Measurements from ENCODE around the gene SIRT2. TPM values are rescaled to one million over a fixed set of nuclear protein-coding genes. Genes with fewer than 3 reads are reported as not detected.

The SIRT2 gene
- total RNA-seq, 1 experiment from 2014 or later = 8.4 TPM

- no peaks in the 10 kb centered on the region for H3K27me3 ChIP-seq (ENCODE audit: insufficient read depth, low read length)
- H3K27me3 Mint-ChIP-seq (ENCODE audit: low read depth) = no peaks in the 10 kb centered on the region
- peaks cover 13% of the 10 kb centered on the region in 2 experiments for H3K4me1 Mint-ChIP-seq
- no peaks in the 10 kb centered on the region; a peak in 1 of 5 replicates for H3K9me3 Mint-ChIP-seq
- no peaks in the 10 kb centered on the region for H4K20me1 ChIP-seq (ENCODE audit: control insufficient read depth, insufficient read depth, insufficient read length)
- H3K36me3 Mint-ChIP-seq (ENCODE audit: insufficient read depth in 1 of 3, low read depth in 3 of 3) = peaks cover 33 to 62% (median 39%) of the 10 kb centered on the region in 3 experiments
- H3K79me1 ChIP-seq (ENCODE audit: insufficient read depth, low read depth, low read length, poor library complexity, severe bottlenecking) = no peaks in the 10 kb centered on the region
- no peak overlapping the region for H2AK5ac ChIP-seq (ENCODE audit: insufficient read length, low read length)
- H3K4me2 ChIP-seq (ENCODE audit: insufficient read depth, insufficient read length, low read length) = no peak overlapping the region
- H3K23ac ChIP-seq (ENCODE audit: insufficient read length, low read depth, low read length) = no peak overlapping the region
- H2BK15ac ChIP-seq (ENCODE audit: low read depth, low read length) = no peak overlapping the region
- H3K4me3 Mint-ChIP-seq = no peak overlapping the region
- no peak overlapping the region for H4K8ac ChIP-seq (replicated peaks; ENCODE audit: insufficient read length, low read depth, low read length)
- H3K18ac ChIP-seq (ENCODE audit: insufficient read length, low read depth, low read length) = no peak overlapping the region
- peak overlapping the region in 2 of 3 experiments; percentile 31 to 90; a peak in 2 of 7 replicates for H3K27ac Mint-ChIP-seq
- H4K5ac ChIP-seq (ENCODE audit: insufficient read length, low read depth, low read length) = no peak overlapping the region
- peaks cover 8% of the 10 kb centered on the region for H3K23me2 ChIP-seq (ENCODE audit: insufficient read length, low read depth, low read length, poor library complexity, severe bottlenecking)
- no peak for TF ChIP-seq CTCF (conservative IDR thresholded peaks at IDR 0.05)
- no peak overlapping the region for H2BK120ac ChIP-seq (ENCODE audit: low read depth, low read length, poor library complexity, severe bottlenecking)
- H3K79me2 ChIP-seq (ENCODE audit: insufficient read depth, low read length) = 0 out of 2 replicates have a peak, but pooled peaks cover 2% of the 10 kb centered on the region
- no peak overlapping the region for H3T11ph ChIP-seq (ENCODE audit: low read length)
- no peak overlapping the region for H2BK20ac ChIP-seq (ENCODE audit: low read depth, low read length, poor library complexity, severe bottlenecking)
- no peak overlapping the region for H2BK5ac ChIP-seq (ENCODE audit: insufficient read length, low read length)
- no peak overlapping the region for H3K56ac ChIP-seq (ENCODE audit: insufficient read length, low read depth, low read length)
- no peaks in the 10 kb centered on the region for H3K9me3 ChIP-seq (ENCODE audit: control insufficient read depth, low read depth, low read length)
- H3K9ac ChIP-seq (ENCODE audit: extremely low read depth, insufficient read length, low read length) = no peak overlapping the region
- no peak overlapping the region for H3K14ac ChIP-seq (ENCODE audit: insufficient read depth, low read length)
- peaks cover 2% of the 10 kb centered on the region; the same call in 1 of the 2 replicates for H3K4me1 ChIP-seq (ENCODE audit: insufficient read depth, low read length)
- DNase-seq = no peak
- H2AFZ ChIP-seq (ENCODE audit: low read length) = no peak overlapping the region
- no peak overlapping the region for H3K4ac ChIP-seq (ENCODE audit: low read depth, low read length)
- no peak overlapping the region for H2BK12ac ChIP-seq (ENCODE audit: insufficient read length, low read depth, low read length)
- H3K27ac ChIP-seq (ENCODE audit: insufficient read length, low read depth, low read length) = no peak overlapping the region
- H4K91ac ChIP-seq (ENCODE audit: insufficient read length, low read depth, low read length) = no peak overlapping the region
- no CpG with 5 or more reads among the region's 7 CpGs for WGBS (ENCODE audit: extremely low coverage, insufficient read length, low lambda C conversion rate)
These were observed 66.4 kb downstream of the SIRT2 start for GRCh38 chr19:38833092-38833425.

All from H9 (cell line).